HL-60 (cell line): ENCODE results near the gene NDUFC2.

Experiments used
- DNase-seq, 2 experiments: peaks; one replicate each; pipeline ENCODE4 v3.0.0-alpha.2; 2010 to 2020; ENCODE audit warnings: low read depth in 1 of 2, low spot score in 1 of 2
- H3K27ac ChIP-seq: fragments of 250-450 bp; sonication (Bioruptor Pico); replicated peaks from 2 replicates; pipeline ENCODE4 v1.5.1; 2020; ENCODE audit warnings: mild to moderate bottlenecking, moderate library complexity
- H3K27me3 ChIP-seq: fragments of 250-450 bp; sonication (Bioruptor Pico); 2 replicates; pipeline ENCODE4 v1.5.1; 2021; ENCODE audit warnings: mild to moderate bottlenecking, moderate library complexity; ENCODE audit not compliant: insufficient read depth, poor library complexity, severe bottlenecking
- H3K4me3 ChIP-seq: replicated peaks from 2 replicates; pipeline ENCODE4 v1.5.1; 2011; ENCODE audit warnings: mild to moderate bottlenecking, control low read depth, low read length; ENCODE audit not compliant: insufficient read depth
- CTCF ChIP-seq: IDR thresholded peaks from one replicate; pipeline ENCODE4 v1.5.1; 2011; ENCODE audit warnings: low read length, control low read depth, inconsistent platforms; ENCODE audit not compliant: insufficient read depth
- GABPA ChIP-seq: IDR thresholded peaks from 2 replicates; pipeline ENCODE4 v1.6.1; 2012; ENCODE audit warnings: low read depth
- POLR2AphosphoS5 ChIP-seq: IDR thresholded peaks from 2 replicates; pipeline ENCODE4 v1.6.1; 2012; ENCODE audit warnings: low read depth
- SPI1 ChIP-seq: IDR thresholded peaks from 2 replicates; pipeline ENCODE4 v1.6.1; 2012; ENCODE audit warnings: low read depth, mild to moderate bottlenecking, borderline replicate concordance
- TF ChIP-seq, protein P1 (sequence below): IDR thresholded peaks from 2 replicates; pipeline ENCODE4 v1.6.1; 2012; ENCODE audit warnings: low read depth; ENCODE audit not compliant: insufficient replicate concordance

Gene NDUFC2

GRCh38 chr11:78022397-78023396 lies 57.0 kb downstream of the NDUFC2 start, which contains the start of gene KCTD14:
KCTD14 (minus strand) TSS chr11:78023276; CDS start chr11:78023249, 27 bp downstream.
- H3K4me3 ChIP-seq, result no peak within 1 kb of the TSS
- no peak for DNase-seq
- no peak within 1 kb of the TSS for H3K27ac ChIP-seq
- no peaks in the 10 kb centered on the region for H3K27me3 ChIP-seq
- TF ChIP-seq CTCF, result no peak
- no peak for TF ChIP-seq SPI1
- TF ChIP-seq, protein P1, sequence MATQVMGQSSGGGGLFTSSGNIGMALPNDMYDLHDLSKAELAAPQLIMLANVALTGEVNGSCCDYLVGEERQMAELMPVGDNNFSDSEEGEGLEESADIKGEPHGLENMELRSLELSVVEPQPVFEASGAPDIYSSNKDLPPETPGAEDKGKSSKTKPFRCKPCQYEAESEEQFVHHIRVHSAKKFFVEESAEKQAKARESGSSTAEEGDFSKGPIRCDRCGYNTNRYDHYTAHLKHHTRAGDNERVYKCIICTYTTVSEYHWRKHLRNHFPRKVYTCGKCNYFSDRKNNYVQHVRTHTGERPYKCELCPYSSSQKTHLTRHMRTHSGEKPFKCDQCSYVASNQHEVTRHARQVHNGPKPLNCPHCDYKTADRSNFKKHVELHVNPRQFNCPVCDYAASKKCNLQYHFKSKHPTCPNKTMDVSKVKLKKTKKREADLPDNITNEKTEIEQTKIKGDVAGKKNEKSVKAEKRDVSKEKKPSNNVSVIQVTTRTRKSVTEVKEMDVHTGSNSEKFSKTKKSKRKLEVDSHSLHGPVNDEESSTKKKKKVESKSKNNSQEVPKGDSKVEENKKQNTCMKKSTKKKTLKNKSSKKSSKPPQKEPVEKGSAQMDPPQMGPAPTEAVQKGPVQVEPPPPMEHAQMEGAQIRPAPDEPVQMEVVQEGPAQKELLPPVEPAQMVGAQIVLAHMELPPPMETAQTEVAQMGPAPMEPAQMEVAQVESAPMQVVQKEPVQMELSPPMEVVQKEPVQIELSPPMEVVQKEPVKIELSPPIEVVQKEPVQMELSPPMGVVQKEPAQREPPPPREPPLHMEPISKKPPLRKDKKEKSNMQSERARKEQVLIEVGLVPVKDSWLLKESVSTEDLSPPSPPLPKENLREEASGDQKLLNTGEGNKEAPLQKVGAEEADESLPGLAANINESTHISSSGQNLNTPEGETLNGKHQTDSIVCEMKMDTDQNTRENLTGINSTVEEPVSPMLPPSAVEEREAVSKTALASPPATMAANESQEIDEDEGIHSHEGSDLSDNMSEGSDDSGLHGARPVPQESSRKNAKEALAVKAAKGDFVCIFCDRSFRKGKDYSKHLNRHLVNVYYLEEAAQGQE, result no peak
- TF ChIP-seq POLR2AphosphoS5, result no peak
- TF ChIP-seq GABPA, result no peak

GRCh38 chr11:78021611-78022010 lies 58.1 kb downstream of the NDUFC2 start:
- Histone ChIP-seq H3K27ac (no peak overlapping the region), H3K27me3 (no peaks in the 10 kb centered on the region), H3K4me3 (no peak overlapping the region)
- TF ChIP-seq POLR2AphosphoS5, result no peak
- no peak for TF ChIP-seq SPI1
- TF ChIP-seq CTCF, result no peak
- TF ChIP-seq, protein P1, result no peak
- TF ChIP-seq GABPA, result no peak
- DNase-seq, result no peak

GRCh38 chr11:78020246-78020645 lies 59.4 kb downstream of the NDUFC2 start:
- TF ChIP-seq, protein P1, result no peak
- TF ChIP-seq CTCF (no peak), SPI1 (no peak), GABPA (no peak), POLR2AphosphoS5 (no peak)
- Histone ChIP-seq H3K27ac (no peak overlapping the region), H3K4me3 (no peak overlapping the region)

More at GRCh38 chr11:78020246-78020645, 59.4 kb downstream of the NDUFC2 start:
- DNase-seq, result no peak
- no peaks in the 10 kb centered on the region for H3K27me3 ChIP-seq
